GM21723 (cell line): ENCODE results near the gene NPHP4.

Source experiments
- ATAC-seq: cut with Tn5 transposase; IDR thresholded peaks from one replicate; pipeline ENCODE4 v1.9.1; 2021; ENCODE audit warnings: mild to moderate bottlenecking, moderate library complexity; ENCODE audit not compliant: unreplicated experiment

Gene NPHP4

GRCh38 chr1:6004412-6005123 is 12.3 kb upstream of the NPHP4 start:
- ATAC-seq, result no peak

- no peak for ATAC-seq
These were observed 11.6 kb upstream of the NPHP4 start for GRCh38 chr1:6003568-6004411.

GRCh38 chr1:6002714-6003501 is 10.7 kb upstream of the NPHP4 start:
- no peak for ATAC-seq

GRCh38 chr1:6001992-6002576 is 9.9 kb upstream of the NPHP4 start:
- no peak for ATAC-seq

GRCh38 chr1:6000444-6001288 is 8.4 kb upstream of the NPHP4 start:
- no peak for ATAC-seq

GRCh38 chr1:5999711-6000443 is 7.7 kb upstream of the NPHP4 start:
- ATAC-seq, result no peak

- no peak for ATAC-seq
These were observed 6.7 kb upstream of the NPHP4 start for GRCh38 chr1:5998906-5999301.

- ATAC-seq, result no peak
These were observed 6.1 kb upstream of the NPHP4 start for GRCh38 chr1:5998051-5998905.

GRCh38 chr1:5997316-5997715 is 5.1 kb upstream of the NPHP4 start:
- ATAC-seq, result no peak

GRCh38 chr1:5996641-5997270 is 4.5 kb upstream of the NPHP4 start:
- no peak for ATAC-seq

GRCh38 chr1:5995871-5996630 is 3.8 kb upstream of the NPHP4 start:
- no peak for ATAC-seq

- no peak for ATAC-seq
These were observed 2.7 kb upstream of the NPHP4 start for GRCh38 chr1:5994713-5995621.

- no peak for ATAC-seq
These were observed 1.6 kb upstream of the NPHP4 start for GRCh38 chr1:5993556-5994491.

- ATAC-seq, result peak; percentile 5
These were observed 760 bp upstream of the NPHP4 start for GRCh38 chr1:5992814-5993555.
